LNCAP (cell line): ENCODE data around the gene GRM8.
A peak's percentile ranks its signal among the peaks of the same experiment; 100 is the strongest.

Experiments
- TF ChIP-seq, protein P1 (sequence below): fragments of 450-650 bp; IDR thresholded peaks from 2 replicates; pipeline ENCODE4 v1.5.1; 2017; ENCODE audit warnings: mild to moderate bottlenecking

The GRM8 gene

DNA sequence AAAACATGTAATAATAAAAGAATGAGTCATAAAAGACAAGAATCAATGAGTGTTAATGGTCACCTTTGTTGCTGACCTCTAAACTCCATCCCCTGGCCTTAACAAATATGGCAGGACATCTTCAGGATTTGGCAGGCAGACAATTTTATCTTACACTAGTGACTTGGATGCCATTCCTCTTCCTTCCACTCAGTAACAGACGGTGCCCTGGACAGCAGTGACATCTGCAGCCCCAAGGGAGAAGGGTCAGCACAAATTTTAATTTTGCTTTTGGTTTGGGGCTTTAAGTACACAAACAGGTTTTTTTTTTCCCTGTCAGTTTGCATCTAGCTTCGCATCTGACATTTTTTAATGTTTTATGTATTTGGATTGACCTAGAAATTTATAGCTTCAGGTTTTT is 370.8 kb downstream of the GRM8 start:
- TF ChIP-seq, protein P1, sequence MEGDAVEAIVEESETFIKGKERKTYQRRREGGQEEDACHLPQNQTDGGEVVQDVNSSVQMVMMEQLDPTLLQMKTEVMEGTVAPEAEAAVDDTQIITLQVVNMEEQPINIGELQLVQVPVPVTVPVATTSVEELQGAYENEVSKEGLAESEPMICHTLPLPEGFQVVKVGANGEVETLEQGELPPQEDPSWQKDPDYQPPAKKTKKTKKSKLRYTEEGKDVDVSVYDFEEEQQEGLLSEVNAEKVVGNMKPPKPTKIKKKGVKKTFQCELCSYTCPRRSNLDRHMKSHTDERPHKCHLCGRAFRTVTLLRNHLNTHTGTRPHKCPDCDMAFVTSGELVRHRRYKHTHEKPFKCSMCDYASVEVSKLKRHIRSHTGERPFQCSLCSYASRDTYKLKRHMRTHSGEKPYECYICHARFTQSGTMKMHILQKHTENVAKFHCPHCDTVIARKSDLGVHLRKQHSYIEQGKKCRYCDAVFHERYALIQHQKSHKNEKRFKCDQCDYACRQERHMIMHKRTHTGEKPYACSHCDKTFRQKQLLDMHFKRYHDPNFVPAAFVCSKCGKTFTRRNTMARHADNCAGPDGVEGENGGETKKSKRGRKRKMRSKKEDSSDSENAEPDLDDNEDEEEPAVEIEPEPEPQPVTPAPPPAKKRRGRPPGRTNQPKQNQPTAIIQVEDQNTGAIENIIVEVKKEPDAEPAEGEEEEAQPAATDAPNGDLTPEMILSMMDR = peak; percentile 22; the same call in 1 of the 2 replicates

DNA sequence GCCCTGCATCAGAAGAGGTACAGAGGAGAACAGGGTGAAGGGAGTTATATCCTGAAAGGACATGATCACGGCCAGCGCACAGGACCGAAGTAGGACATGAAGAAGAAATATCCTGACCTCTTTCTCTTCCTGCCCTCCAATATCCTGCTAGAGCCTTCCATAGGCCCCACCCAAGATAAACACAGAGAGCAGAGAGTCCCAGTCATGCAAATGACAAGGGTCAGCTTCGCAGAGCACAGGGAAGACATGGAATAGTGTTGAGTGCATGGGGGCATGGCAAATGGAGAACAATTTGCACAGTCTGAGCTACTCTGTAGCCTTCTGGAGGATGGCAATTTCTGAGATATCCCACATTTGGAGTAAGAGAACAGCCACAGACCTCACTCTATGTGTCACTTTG is 371.4 kb downstream of the GRM8 start:
- TF ChIP-seq, protein P1 = no peak

DNA sequence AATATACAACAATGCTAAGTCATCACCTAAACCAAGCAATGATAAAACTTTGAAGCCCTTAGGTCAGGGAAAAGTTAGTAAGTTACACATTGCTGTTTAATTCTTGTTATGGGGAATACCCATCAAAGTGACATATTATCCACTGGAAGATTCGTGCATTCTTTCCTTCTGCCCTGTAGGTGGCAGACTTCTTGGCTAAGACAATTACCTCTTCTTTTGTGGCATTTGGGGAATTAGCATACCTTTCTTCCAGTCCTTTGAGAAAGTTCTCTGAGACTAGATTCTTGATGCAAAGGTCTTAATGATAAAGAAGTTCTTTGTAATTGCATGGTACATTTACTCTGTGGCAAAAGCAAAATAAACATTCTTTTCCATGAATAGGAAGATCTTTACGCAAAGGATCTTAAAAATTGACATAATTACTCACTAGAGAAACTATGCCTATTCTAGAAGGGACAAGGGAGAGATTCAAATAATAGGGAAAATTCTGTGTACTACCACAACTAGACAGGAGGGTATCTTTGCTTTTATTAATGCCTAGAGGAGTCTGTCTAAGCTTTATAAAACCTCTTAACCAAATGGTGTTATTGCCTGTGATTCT is 395.9 kb downstream of the GRM8 start:
- TF ChIP-seq, protein P1 = peak; percentile 78

DNA sequence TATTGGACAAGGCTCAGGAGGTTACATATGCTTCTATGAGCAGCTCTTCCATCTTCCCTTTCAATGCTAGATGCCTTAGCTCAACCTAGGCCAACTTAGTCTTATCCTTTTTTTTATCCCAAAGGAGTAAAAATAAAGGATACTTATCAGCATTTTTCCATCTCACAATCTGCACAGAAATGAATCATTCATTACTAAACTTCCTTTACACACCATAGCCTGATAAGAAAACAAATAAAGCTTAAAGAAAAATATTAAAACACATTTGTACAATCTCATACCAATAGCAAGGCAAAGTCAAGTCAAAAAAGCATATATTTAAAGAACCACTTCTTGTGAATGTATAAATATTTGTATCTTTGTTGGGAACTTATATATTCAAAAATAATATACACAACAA is 407.4 kb downstream of the GRM8 start:
- TF ChIP-seq, protein P1 = no peak

DNA sequence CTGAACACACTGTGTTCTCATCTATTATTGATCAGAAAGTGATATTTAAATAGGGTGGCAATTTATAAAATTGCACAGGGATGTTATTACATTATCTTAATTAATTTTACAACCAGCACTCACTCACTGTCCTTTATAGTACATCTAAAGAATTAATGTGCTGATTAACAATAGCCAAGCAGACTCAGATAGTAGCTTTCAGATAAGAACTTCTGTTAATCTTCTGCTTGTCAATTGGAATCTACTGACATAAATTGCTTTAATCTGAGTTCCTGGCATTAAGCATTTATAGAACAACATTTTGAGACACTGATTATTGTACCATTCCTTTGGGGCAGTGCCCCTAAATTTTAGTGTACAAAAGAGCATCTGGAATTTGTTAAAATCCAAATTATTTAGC is 408.9 kb downstream of the GRM8 start:
- TF ChIP-seq, protein P1 = no peak

DNA sequence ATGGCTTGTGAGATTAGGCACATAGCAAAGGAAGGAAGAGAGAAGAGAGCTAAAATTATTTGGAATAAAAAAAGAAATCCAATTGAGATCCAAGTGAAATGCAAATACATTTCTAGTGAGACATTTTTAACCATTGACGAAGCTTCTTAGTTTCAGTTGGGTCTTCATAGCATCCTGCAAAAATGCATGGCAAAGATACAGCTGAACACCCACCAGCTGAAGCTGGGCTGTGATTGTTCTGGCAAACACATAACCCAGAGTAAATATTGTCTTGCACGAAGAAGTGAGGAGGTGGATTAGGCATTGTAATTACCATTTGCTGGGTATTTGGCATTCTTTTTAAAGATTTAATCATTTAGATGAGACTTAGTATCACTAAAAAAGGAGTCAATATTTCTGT is 409.4 kb downstream of the GRM8 start:
- TF ChIP-seq, protein P1 = no peak

DNA sequence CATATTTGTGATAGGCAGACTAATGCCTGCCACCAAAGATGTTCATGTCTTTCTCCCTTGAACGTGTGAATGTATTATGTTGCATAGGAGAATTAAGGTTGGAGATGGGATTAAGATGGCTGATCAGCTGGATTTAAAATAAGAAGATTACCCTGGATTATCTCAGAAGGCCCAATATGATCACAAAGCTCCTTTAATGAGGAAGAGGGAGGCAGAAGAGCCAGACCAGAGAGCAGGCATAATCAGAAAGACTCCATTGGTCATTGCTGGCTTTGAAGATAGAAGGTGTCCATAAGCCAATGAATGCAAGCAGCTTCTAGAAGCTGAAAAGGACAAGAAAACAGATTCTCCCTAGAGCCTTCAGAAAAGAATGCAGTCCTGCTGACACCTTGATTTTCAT is 410.3 kb downstream of the GRM8 start:
- TF ChIP-seq, protein P1 = no peak

DNA sequence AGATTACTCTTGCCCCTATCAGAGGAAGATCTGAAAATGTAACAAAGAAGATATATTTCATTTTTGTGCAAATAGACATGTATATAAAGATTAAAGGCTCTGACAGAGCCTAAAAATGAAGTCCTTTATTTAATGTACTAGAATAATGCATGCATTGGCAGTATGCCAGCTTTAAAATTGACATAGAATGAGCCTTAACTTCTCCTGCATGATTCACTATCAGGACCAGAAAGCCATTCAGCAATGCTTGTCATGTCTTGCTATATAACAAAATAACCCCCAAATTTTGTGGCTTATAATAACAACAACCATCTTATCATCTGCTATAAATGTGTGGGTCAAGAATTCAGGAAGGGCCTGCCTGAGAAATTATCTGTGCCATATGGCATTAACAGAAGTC is 411.9 kb downstream of the GRM8 start:
- TF ChIP-seq, protein P1 = no peak
